ENCODE results near the gene NTM.

NTM gene

DNA sequence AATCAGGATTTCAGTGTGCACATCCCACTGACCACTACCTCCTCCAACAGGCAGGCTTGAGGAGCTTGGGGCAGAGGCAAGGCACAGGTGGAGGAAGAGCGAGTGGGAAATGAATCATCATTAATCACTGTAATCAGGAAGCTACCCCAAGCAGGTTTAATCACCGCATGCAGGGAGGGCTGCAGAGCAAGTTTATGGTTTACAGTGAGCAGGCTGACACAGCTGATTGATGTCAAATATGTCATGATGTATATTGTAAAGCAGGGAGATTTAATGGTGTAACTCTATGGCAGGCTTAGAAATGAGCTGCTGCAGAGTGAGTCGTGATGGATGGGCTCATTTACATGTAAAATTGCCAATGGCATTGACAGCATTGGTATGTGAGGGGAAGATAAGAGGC is 441.0 kb downstream of the NTM start:
- TF ChIP-seq ZFX (IDR thresholded peaks at IDR 0.05; ENCODE audit: borderline replicate concordance) = no peak
- TF ChIP-seq, protein P1, sequence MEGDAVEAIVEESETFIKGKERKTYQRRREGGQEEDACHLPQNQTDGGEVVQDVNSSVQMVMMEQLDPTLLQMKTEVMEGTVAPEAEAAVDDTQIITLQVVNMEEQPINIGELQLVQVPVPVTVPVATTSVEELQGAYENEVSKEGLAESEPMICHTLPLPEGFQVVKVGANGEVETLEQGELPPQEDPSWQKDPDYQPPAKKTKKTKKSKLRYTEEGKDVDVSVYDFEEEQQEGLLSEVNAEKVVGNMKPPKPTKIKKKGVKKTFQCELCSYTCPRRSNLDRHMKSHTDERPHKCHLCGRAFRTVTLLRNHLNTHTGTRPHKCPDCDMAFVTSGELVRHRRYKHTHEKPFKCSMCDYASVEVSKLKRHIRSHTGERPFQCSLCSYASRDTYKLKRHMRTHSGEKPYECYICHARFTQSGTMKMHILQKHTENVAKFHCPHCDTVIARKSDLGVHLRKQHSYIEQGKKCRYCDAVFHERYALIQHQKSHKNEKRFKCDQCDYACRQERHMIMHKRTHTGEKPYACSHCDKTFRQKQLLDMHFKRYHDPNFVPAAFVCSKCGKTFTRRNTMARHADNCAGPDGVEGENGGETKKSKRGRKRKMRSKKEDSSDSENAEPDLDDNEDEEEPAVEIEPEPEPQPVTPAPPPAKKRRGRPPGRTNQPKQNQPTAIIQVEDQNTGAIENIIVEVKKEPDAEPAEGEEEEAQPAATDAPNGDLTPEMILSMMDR (IDR thresholded peaks at IDR 0.05) = no peak
- no peak overlapping the region for H3K27ac ChIP-seq

DNA sequence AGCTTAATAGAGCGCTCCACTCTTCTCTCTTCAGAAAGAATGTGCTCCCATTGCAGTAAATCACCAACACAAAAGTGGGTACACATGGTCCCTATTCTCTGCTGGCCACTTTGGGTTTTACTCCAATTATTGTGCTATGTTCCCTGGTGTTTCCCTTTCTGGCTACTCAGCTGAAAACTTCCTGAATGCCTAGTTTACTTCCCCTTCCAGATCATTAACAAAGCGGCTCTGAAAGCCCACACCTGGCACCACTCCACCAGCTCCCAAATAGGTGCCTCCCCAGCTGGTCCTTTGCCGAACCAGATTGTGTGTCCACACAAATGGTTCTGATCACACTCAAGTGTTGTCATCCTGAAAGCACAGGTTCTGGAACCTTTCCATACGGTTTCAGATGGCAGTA is 443.7 kb downstream of the NTM start:
- no peak overlapping the region for H3K27ac ChIP-seq
- no peak for TF ChIP-seq ZFX (IDR thresholded peaks at IDR 0.05; ENCODE audit: borderline replicate concordance)
- TF ChIP-seq, protein P1 (IDR thresholded peaks at IDR 0.05) = no peak

DNA sequence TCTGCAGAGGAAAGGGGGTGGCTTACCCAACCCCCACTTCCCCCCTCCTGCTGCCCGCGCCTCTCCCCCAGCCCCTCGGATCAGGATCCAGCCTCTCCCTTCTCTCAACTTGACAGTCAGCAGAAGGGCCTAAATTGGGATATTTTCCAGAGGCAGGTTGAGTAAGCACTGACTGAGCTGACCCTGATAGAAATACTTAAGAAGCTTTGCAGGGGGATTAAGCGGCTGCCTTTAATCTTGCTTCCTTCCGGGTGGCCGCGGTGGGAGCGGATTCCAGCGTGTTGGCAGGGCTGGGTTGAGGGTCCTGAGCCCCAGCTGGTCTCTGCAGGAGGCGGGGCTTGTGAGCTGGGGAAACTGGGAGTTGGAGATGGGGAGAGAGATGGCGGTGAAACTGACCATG is 445.2 kb downstream of the NTM start:
- TF ChIP-seq, protein P1 (IDR thresholded peaks at IDR 0.05) = no peak
- TF ChIP-seq ZFX (IDR thresholded peaks at IDR 0.05; ENCODE audit: borderline replicate concordance) = no peak
- H3K27ac ChIP-seq = no peak overlapping the region

DNA sequence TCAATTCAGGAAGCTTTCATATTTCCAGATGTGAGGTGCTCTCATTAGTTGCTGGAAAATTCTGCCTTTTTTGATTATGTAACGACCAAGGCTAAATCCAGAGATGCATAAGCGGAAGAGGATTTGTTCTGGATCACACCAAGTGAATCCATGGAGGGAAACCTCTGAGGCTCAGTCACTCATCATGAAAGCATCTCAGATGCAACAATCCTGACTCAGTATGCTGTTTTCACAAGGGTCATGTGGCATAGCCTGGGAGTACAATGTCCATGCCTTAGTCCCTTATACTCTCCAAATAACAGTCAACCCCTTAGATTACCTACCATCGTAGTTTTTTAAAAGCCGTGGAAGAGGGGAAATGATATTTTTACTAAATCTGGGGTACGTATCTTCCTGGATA is 445.6 kb downstream of the NTM start:
- no peak overlapping the region for H3K27ac ChIP-seq
- TF ChIP-seq ZFX (IDR thresholded peaks at IDR 0.05; ENCODE audit: borderline replicate concordance) = no peak
- TF ChIP-seq, protein P1 (IDR thresholded peaks at IDR 0.05) = no peak

DNA sequence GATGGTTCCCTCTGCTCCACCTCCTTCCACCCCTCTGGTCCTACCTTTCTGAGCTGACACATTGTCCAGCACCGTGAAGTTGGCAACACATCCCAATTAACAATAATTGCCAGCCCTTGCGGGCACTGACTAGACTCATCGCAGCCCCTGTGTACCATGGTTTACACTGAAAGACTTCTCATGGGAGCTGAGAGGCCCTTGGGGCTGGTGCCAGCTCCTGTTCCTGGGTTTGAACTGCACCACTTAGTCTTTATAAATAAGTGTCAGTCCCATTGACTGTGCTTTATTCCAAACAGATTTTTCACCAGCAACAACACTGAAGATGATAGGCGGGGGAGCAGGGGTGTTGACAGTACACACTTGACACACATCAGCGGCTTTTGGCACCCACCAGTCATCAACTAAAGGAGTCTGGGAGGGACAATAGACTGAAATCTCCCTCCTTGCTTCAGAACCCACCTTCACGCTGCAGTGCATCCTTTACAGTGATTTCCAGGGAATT is 447.3 kb downstream of the NTM start:
- no peak for TF ChIP-seq ZFX (IDR thresholded peaks at IDR 0.05; ENCODE audit: borderline replicate concordance)
- TF ChIP-seq, protein P1 (IDR thresholded peaks at IDR 0.05) = no peak
- H3K27ac ChIP-seq = no peak overlapping the region

DNA sequence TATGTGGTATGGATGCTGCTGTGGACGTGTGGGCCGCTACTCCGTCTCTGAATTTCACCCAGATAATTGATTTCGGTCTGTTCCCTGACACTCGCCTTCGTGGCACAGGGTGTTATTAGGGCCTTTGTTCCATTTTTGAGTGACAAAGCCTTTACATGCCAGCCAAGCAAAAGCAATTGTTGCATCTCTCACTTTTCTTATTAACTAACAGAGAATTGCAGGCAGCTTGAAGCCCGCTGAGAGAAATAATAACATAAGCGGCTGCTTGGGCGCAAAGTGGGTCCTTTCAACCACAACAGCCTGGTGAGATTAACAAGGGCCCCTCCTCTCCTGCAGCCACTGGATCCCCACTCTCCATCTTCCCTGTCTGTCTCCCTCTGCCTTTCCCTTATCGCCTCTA is 449.4 kb downstream of the NTM start:
- TF ChIP-seq ZFX (IDR thresholded peaks at IDR 0.05; ENCODE audit: borderline replicate concordance) = no peak
- TF ChIP-seq, protein P1 (IDR thresholded peaks at IDR 0.05) = no peak
- no peak overlapping the region for H3K27ac ChIP-seq

DNA sequence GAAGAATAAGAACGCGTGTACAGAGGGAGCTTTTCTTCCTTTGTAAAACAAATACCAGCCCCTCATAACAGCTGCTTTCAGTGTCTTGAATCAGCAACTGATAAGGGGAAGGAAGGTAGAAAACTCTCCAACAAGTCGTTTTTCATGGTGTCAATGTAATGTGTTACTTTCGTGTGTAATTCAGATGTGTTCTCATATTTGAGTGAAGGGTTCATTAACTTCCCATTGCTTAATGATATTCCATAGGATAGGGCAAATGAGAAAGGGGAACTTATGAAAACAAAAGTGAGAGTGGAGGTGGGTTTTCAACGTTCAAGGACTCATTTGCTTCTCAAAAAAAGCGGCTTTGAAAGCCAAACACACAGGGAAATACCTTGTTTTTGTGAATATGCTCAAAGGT is 452.1 kb downstream of the NTM start:
- no peak overlapping the region for H3K27ac ChIP-seq
- TF ChIP-seq, protein P1 (IDR thresholded peaks at IDR 0.05) = no peak
- TF ChIP-seq ZFX (IDR thresholded peaks at IDR 0.05; ENCODE audit: borderline replicate concordance) = no peak
